SK-N-SH treated with all-trans-retinoic acid at 6 μM for 48 hours (cell line): ENCODE results near the gene CTIF.

ENCODE experiments used
- ATAC-seq: fragments of 200-7000 bp; cut with Tn5 transposase; 3 replicates; pipeline ENCODE4 v1.9.1; 2020; ENCODE audit warnings: mild to moderate bottlenecking, moderate library complexity
- ARNTL ChIP-seq: fragments of 450-650 bp; formaldehyde crosslinking; IDR thresholded peaks from 2 replicates; pipeline ENCODE4 v1.5.0; 2020; ENCODE audit warnings: low read depth, mild to moderate bottlenecking, moderate library complexity, borderline replicate concordance
- BACH2 ChIP-seq: fragments of 250-450 bp; sonication (Bioruptor Pico); IDR thresholded peaks from 2 replicates; pipeline ENCODE4 v1.9.0; 2021; ENCODE audit warnings: mild to moderate bottlenecking, borderline replicate concordance
- CSDC2 ChIP-seq: fragments of 250-450 bp; sonication (Bioruptor Pico); IDR thresholded peaks from 2 replicates; pipeline ENCODE4 v1.5.0; 2020; ENCODE audit warnings: mild to moderate bottlenecking, moderate library complexity
- ESRRG ChIP-seq: fragments of 250-450 bp; sonication (Bioruptor Pico); IDR thresholded peaks from 2 replicates; pipeline ENCODE4 v1.6.1; 2021; ENCODE audit warnings: mild to moderate bottlenecking
- GLIS3 ChIP-seq: fragments of 250-450 bp; sonication (Bioruptor Pico); IDR thresholded peaks from 2 replicates; pipeline ENCODE4 v1.5.0; 2020; ENCODE audit warnings: mild to moderate bottlenecking, moderate library complexity
- ISL1 ChIP-seq: fragments of 250-450 bp; sonication (Bioruptor Pico); IDR thresholded peaks from 2 replicates; pipeline ENCODE4 v2.1.2; 2022; ENCODE audit warnings: mild to moderate bottlenecking, moderate library complexity
- OSR1 ChIP-seq: fragments of 250-450 bp; sonication (Bioruptor Pico); IDR thresholded peaks from 2 replicates; pipeline ENCODE4 v1.8.0; 2022; ENCODE audit warnings: moderate library complexity, mild to moderate bottlenecking, inconsistent platforms
- PPARA ChIP-seq: fragments of 250-450 bp; sonication (Bioruptor Pico); IDR thresholded peaks from 2 replicates; pipeline ENCODE4 v1.5.0; 2020; ENCODE audit warnings: mild to moderate bottlenecking, borderline replicate concordance
- RARB ChIP-seq: fragments of 250-450 bp; sonication (Bioruptor Pico); IDR thresholded peaks from 2 replicates; pipeline ENCODE4 v1.8.0; 2021; ENCODE audit warnings: mild to moderate bottlenecking, moderate library complexity
- SNAI2 ChIP-seq: fragments of 250-450 bp; sonication (Bioruptor Pico); IDR thresholded peaks from 2 replicates; pipeline ENCODE4 v1.5.0; 2020; ENCODE audit warnings: mild to moderate bottlenecking, moderate library complexity
- TCF4 ChIP-seq: fragments of 250-450 bp; sonication (Bioruptor Pico); IDR thresholded peaks from 2 replicates; pipeline ENCODE4 v1.8.0; 2021; ENCODE audit warnings: mild to moderate bottlenecking, moderate library complexity, borderline replicate concordance
- TOX ChIP-seq: fragments of 250-450 bp; sonication (Bioruptor Pico); IDR thresholded peaks from 2 replicates; pipeline ENCODE4 v1.8.0; 2021; ENCODE audit warnings: mild to moderate bottlenecking, moderate library complexity, borderline replicate concordance
- ZC3H10 ChIP-seq: fragments of 250-450 bp; sonication (Bioruptor Pico); IDR thresholded peaks from 2 replicates; pipeline ENCODE4 v1.5.1; 2021; ENCODE audit warnings: mild to moderate bottlenecking, moderate library complexity
- ZFP3 ChIP-seq: fragments of 250-450 bp; sonication (Bioruptor Pico); IDR thresholded peaks from 2 replicates; pipeline ENCODE4 v1.5.0; 2020; ENCODE audit warnings: mild to moderate bottlenecking, moderate library complexity
- ZFP30 ChIP-seq: fragments of 450-650 bp; formaldehyde crosslinking; IDR thresholded peaks from 2 replicates; pipeline ENCODE4 v1.5.0; 2022; ENCODE audit warnings: mild to moderate bottlenecking, moderate library complexity
- ZNF565 ChIP-seq: fragments of 450-650 bp; formaldehyde crosslinking; conservative IDR thresholded peaks from 2 replicates; pipeline ENCODE4 v1.5.0; 2020; ENCODE audit warnings: low read depth, mild to moderate bottlenecking, moderate library complexity
- ZNF70 ChIP-seq: fragments of 450-650 bp; formaldehyde crosslinking; IDR thresholded peaks from 2 replicates; pipeline ENCODE4 v1.5.0; 2020; ENCODE audit warnings: mild to moderate bottlenecking, moderate library complexity
- ZNF8 ChIP-seq: fragments of 450-650 bp; formaldehyde crosslinking; IDR thresholded peaks from 2 replicates; pipeline ENCODE4 v1.5.0; 2020; ENCODE audit warnings: mild to moderate bottlenecking, moderate library complexity
- TF ChIP-seq, protein P1 (sequence below): fragments of 250-450 bp; sonication (Bioruptor Pico); IDR thresholded peaks from 2 replicates; pipeline ENCODE4 v1.5.0; 2020; ENCODE audit warnings: mild to moderate bottlenecking, moderate library complexity
- TF ChIP-seq, protein P2 (sequence below): fragments of 250-450 bp; sonication (Bioruptor Pico); IDR thresholded peaks from 2 replicates; pipeline ENCODE4 v1.5.1; 2020; ENCODE audit warnings: low read depth, mild to moderate bottlenecking, moderate library complexity
- TF ChIP-seq, protein P3 (sequence below): fragments of 250-450 bp; sonication (Bioruptor Pico); IDR thresholded peaks from 2 replicates; pipeline ENCODE4 v1.8.0; 2020; ENCODE audit warnings: mild to moderate bottlenecking, moderate library complexity, borderline replicate concordance
- TF ChIP-seq, protein P4 (sequence below): fragments of 250-450 bp; sonication (Bioruptor Pico); IDR thresholded peaks from 2 replicates; pipeline ENCODE4 v1.8.0; 2021; ENCODE audit warnings: low read depth, mild to moderate bottlenecking, moderate library complexity, borderline replicate concordance

Gene CTIF

DNA sequence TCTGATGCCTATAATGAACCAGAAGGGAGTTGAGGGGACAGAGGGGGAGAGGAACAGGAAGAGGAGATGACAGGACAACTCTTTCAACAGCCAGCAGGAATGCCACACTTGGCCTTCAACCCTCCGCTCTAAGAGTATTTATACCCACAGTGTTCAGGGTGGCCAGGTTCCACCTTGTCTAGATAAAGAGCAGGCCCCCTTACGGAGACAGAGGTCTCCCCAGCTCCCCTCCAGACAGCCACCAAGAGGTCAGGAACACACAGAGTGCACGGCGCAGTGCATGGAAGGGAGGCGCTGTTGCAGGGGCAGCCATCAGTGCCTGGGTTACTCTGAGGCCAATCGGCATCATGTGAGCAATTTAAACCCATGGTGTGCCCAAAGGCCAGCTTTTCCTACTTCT, 235.0 kb downstream of the CTIF start:
- TF ChIP-seq TOX: no peak
- TF ChIP-seq, protein P1, sequence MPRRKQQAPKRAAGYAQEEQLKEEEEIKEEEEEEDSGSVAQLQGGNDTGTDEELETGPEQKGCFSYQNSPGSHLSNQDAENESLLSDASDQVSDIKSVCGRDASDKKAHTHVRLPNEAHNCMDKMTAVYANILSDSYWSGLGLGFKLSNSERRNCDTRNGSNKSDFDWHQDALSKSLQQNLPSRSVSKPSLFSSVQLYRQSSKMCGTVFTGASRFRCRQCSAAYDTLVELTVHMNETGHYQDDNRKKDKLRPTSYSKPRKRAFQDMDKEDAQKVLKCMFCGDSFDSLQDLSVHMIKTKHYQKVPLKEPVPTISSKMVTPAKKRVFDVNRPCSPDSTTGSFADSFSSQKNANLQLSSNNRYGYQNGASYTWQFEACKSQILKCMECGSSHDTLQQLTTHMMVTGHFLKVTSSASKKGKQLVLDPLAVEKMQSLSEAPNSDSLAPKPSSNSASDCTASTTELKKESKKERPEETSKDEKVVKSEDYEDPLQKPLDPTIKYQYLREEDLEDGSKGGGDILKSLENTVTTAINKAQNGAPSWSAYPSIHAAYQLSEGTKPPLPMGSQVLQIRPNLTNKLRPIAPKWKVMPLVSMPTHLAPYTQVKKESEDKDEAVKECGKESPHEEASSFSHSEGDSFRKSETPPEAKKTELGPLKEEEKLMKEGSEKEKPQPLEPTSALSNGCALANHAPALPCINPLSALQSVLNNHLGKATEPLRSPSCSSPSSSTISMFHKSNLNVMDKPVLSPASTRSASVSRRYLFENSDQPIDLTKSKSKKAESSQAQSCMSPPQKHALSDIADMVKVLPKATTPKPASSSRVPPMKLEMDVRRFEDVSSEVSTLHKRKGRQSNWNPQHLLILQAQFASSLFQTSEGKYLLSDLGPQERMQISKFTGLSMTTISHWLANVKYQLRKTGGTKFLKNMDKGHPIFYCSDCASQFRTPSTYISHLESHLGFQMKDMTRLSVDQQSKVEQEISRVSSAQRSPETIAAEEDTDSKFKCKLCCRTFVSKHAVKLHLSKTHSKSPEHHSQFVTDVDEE: no peak
- no peak for TF ChIP-seq ZC3H10 (CRISPR knock-in tag)
- TF ChIP-seq SNAI2: no peak
- TF ChIP-seq PPARA (CRISPR knock-in tag): no peak
- no peak for TF ChIP-seq ISL1 (CRISPR knock-in tag)
- TF ChIP-seq, protein P2, sequence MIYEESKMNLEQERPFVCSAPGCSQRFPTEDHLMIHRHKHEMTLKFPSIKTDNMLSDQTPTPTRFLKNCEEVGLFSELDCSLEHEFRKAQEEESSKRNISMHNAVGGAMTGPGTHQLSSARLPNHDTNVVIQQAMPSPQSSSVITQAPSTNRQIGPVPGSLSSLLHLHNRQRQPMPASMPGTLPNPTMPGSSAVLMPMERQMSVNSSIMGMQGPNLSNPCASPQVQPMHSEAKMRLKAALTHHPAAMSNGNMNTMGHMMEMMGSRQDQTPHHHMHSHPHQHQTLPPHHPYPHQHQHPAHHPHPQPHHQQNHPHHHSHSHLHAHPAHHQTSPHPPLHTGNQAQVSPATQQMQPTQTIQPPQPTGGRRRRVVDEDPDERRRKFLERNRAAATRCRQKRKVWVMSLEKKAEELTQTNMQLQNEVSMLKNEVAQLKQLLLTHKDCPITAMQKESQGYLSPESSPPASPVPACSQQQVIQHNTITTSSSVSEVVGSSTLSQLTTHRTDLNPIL (CRISPR knock-in tag): no peak
- TF ChIP-seq OSR1 (CRISPR knock-in tag): no peak
- TF ChIP-seq, protein P3, sequence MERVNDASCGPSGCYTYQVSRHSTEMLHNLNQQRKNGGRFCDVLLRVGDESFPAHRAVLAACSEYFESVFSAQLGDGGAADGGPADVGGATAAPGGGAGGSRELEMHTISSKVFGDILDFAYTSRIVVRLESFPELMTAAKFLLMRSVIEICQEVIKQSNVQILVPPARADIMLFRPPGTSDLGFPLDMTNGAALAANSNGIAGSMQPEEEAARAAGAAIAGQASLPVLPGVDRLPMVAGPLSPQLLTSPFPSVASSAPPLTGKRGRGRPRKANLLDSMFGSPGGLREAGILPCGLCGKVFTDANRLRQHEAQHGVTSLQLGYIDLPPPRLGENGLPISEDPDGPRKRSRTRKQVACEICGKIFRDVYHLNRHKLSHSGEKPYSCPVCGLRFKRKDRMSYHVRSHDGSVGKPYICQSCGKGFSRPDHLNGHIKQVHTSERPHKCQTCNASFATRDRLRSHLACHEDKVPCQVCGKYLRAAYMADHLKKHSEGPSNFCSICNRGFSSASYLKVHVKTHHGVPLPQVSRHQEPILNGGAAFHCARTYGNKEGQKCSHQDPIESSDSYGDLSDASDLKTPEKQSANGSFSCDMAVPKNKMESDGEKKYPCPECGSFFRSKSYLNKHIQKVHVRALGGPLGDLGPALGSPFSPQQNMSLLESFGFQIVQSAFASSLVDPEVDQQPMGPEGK (CRISPR knock-in tag): no peak
- TF ChIP-seq, protein P4, sequence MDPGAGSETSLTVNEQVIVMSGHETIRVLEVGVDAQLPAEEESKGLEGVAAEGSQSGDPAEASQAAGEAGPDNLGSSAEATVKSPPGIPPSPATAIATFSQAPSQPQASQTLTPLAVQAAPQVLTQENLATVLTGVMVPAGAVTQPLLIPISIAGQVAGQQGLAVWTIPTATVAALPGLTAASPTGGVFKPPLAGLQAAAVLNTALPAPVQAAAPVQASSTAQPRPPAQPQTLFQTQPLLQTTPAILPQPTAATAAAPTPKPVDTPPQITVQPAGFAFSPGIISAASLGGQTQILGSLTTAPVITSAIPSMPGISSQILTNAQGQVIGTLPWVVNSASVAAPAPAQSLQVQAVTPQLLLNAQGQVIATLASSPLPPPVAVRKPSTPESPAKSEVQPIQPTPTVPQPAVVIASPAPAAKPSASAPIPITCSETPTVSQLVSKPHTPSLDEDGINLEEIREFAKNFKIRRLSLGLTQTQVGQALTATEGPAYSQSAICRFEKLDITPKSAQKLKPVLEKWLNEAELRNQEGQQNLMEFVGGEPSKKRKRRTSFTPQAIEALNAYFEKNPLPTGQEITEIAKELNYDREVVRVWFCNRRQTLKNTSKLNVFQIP (CRISPR knock-in tag): no peak
- ATAC-seq: no peak

DNA sequence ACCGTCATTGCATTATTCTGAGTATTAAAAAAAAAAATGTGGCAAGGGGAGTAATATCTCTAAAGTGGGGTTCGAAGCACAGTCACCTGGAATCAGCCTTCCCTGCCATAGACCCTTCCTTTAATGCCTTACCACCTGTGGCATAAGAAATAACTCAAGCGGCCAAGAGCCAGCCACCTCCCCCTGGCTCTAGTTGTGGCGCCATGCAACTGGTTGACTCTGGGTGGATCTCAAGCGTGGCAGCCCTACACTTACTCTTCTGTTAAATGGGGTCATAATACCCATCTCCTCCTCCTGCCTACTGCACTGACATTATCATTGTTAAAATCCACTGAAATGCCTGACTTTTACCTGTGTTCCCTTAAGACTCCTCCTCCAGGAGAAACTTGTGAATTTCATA, 236.1 kb downstream of the CTIF start:
- no peak for ATAC-seq
- TF ChIP-seq RARB (CRISPR knock-in tag) (no peak), ZC3H10 (CRISPR knock-in tag) (no peak), TOX (no peak), SNAI2 (no peak), ARNTL (CRISPR knock-in tag) (no peak), CSDC2 (CRISPR knock-in tag) (no peak), TCF4 (CRISPR knock-in tag) (no peak), ZNF8 (CRISPR knock-in tag) (no peak), ESRRG (CRISPR knock-in tag) (no peak), ZNF565 (CRISPR knock-in tag) (no peak), ZNF70 (no peak), ZFP30 (CRISPR knock-in tag) (no peak), GLIS3 (CRISPR knock-in tag) (no peak), BACH2 (no peak), ZFP3 (CRISPR knock-in tag) (no peak), ISL1 (CRISPR knock-in tag) (no peak)
- TF ChIP-seq, protein P4 (CRISPR knock-in tag): no peak
- TF ChIP-seq, protein P2 (CRISPR knock-in tag): no peak
- TF ChIP-seq, protein P3 (CRISPR knock-in tag): no peak
